SKM-1 treated with dmso at 0.1 percent for 144 hours (cell line): Measurements from ENCODE around the gene ANGPTL8.

Experiments used
- DNase-seq: peaks from one replicate; lab custom pipeline; 2025; ENCODE audit not compliant: unreplicated experiment; lab: John Stamatoyannopoulos, UW

ANGPTL8 gene

DNA sequence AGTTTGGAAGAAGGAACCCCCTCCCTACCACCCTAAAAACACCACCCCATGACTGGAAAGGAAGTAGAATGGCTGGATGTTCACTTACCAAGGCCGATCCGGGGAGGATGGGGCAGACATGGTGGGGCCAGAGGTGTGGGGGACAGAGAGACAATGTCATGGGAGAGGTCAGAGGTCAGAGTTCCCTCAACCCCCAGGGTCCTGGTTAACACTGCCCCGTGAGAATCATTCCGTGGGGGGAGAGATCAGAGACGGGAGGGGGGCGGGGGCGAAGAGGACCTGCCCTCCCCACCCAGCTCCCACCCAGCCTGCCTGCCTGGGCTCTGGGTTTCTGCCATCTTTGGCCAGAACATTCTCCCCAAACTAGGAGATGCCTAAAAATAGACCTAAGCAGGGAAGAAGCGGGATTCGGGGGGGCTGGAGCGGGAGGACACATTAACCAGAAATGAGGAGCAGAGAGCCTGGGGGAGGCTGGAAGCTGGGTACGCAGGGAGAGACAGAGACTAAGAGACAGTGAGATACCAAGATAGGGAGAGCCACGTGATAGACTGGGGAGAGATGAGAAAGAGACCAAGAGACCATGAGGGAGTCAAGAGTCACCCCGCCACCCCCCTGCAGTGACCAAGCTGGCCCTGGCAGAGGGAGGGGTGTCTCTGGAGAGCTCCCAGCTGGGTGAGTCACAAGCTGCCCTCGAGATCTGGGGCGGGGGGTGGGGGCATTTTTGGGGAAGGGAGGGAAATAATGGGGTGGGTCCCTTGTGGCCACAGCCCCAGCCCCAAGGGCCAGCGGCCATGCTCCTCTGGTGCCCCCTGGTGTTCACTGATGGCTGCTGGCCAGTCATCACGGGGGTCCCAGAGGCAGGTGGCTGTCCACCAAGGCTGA is 36.0 kb upstream of the ANGPTL8 start:
- no peak for DNase-seq

DNA sequence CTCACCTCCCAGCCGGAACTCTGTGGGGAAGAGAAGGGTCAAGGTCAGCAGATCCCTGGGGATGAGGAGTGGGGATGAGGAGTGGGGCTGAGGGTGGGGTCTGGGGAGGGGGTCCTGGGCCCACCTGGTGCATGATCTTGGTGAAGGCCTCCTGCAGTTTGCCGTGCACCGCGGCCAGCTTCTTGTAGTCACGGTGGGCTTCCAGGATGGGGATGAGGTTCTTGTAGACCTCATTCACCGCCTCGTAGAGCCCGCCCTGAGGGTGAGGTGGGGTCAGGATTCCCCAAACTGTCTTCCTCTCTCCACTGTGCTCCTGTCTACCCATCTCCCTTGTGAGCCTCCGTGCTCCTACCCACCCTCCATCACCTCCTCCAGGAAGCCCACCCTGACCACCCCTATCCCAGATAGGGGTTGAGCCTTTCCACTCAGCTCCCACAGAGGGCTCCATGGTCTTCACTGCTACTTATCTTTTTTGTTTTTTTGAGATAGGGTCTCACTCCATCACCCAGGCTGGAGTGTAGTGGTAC is 35.3 kb upstream of the ANGPTL8 start:
- DNase-seq = no peak

DNA sequence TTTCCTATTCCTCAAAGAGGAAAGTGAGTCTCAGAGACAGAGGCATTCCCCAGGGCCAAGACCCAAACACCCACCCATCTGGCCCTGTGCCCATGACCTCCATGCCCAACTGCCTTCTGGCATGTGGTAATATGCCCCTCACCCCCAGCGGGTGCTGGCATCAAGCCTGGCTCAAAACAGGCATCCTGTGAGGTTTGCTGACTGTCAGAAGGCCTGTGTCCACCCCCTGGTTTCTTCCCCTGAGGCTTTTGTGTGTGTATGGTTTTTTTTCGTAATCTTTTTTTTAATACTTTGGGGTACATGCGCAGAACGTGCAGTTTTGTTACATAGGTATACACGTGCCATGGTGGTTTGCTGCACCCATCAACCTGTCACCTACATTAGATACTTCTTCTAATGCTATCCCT is 34.5 kb upstream of the ANGPTL8 start:
- DNase-seq = no peak

DNA sequence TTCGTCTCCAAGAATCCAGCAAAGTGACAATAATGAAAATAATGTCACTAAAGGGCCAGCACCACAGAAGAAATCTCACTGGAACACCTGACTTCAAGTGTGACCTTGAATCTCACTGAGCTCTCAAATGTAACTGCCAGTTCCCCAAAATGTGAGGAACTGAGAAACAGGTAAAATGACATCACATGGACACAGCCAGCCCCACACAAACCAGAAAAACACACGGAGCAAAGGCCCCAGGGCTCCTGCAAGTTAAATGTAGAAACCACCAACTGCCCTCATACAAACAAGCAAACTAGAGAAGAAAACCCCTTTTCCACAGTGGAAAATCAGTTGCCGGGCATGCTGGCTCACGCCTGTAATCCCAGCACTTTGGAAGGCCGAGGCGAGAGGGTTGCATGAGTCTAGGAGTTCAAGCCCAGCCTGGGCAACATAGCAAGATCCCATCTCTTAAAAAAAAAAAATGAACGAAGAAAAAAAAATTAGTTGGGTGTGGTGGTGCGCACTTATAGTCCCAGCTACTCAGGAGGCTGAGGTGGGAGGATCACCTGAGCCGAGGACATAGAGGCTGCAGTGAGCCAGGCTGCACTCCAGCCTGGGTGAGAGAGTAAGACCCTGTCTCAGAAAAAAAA is 33.4 kb upstream of the ANGPTL8 start:
- DNase-seq = no peak

DNA sequence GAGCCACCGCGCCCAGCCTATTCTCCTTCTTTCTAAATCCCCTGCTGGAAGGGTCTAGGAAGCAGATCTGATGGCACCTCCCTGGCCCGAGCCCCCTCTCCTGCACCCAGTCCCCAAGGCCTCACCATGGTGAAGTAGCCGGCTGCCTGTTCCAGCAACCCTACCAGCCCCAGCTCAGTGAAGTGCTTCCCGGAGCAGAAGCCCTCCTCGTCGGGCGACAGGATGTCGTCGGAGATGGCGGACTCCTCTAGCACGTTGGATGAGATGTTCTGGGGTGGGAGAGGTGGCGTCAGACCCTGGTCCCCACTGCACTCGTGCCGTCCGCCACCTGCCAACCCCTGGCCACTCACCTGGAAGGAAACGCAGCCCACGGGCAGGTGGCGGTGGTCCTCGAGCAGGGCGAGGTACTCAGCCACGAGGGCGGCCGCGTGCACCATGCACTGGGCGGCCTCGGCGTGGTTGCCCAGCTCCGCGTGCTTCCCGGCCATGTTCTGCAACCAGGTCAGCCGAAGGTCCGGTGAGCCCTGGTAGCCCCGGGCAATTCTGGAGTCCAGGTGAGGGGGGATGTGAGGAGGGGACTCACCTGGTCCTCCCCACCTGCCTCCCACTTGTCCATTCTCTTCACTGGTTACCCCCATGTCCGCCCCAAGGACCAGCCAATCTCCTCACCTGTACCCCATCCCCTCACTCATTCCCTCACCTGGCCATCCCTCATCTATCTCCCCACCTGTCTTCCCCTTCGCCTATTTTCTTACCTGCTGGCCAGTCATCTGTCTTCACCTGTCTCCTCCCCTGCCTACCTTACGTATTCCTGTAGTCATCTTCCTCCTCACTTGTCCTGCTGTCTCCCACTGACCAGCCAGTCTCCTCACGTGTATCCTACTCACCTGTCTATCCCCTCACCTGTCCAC is 30.6 kb upstream of the ANGPTL8 start:
- no peak for DNase-seq

DNA sequence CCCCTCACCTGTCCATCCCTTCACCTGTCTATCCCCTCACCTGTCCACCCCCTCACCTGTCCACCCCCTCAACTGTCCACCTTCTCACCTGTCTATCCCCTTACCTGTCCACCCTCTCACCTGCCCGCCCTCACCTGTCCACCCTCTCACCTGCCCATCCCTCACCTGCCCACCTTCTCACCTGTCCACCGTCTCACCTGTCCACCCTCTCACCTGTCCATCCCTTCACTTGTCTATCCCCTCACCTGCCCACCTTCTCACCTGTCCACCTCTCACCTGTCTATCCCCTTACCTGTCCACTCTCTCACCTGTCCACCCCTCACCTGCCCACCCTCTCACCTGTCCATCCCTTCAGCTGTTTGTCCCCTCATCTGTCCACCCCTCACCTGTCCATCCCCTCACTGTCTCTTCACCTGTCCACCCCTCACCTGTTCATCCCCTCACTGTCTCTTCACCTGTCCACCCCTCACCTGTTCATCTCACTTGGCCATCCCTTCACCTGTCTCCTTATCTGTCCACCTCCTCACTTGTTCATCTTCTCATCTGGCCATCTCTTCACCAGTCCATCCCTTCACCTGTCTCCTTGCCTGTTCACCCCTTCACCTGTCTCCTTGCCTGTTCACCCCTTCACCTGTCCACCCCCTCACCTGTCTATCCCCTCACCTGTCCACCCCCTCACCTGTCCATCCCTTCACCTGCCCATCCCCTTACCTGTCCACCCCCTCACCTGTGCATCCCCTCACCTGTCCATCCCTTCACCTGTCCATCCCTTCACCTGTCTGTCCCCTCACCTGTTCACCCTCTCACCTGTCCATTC is 29.4 kb upstream of the ANGPTL8 start:
- DNase-seq = no peak

DNA sequence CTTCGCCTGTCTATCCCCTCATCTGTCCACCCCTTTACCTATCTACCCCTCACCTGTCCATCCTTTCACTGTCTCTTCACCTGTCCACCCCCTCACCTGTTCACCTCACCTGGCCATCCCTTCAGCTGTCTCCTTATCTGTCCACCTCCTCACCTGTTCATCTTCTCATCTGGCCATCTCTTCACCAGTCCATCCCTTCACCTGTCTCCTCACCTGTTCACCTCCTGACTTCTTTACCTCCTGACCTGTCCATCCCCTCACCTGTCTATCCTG is 28.8 kb upstream of the ANGPTL8 start:
- no peak for DNase-seq

DNA sequence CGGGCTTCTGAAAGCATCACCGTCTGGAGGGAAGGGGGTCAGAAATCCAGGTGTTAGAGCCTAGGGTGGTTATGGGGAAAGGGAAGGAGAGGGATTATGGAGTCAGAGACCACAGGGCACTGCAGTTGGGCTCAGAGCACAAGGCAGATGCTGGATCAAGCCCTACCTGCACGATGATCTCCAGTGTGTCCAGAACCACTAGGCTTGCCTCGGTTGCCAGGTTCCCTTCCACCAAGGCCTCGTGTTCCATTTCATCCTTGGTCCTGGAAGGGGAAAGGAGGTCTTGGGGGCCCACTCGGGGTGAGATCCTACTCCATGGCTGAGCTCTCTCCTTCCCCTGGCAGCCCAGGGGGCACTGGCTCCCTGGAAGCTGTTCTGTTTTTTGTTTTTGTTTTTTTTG is 25.0 kb upstream of the ANGPTL8 start:
- DNase-seq = no peak

DNA sequence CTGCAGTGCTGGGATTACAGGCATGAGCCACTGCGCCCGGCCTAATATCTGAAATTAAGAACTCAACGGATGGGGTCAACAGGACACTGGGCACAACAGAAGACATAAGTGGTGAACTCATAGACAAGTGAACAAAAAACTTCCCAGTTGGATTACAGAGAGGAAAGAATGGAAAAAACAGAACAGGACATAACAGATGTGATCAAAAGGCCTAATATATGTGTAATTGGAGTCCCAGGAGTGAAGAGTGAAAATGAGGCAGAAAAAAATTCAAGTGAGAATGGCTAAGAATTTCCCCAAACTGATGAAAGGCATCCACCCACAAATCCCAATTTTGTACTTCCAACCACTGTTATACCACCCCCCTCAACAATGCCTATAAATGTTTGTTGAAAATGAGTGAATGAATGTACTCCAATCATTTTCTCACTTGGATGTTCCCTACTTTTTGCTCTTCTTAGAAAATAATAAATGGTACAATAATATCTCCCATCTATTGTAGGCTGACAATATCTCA is 18.3 kb upstream of the ANGPTL8 start:
- no peak for DNase-seq

DNA sequence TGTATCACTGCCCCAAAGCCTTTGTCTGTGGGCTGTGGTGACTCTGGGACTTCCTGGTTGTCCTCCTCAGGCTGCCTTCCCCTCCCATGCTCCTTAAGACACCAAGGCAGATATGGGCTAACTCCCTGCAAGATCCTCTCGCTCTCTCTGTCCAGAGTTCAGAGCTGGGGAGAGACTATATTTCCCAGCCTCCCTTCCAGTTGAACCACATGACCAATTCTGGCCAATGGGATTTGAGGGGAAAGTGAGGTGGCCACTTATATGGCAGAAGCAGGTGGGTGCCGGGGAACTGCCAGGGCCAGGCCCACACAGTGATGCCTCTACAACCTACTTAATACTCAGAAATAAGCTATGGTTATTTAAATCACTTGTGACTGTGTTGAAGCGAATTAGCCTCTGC is 16.2 kb upstream of the ANGPTL8 start:
- no peak for DNase-seq

DNA sequence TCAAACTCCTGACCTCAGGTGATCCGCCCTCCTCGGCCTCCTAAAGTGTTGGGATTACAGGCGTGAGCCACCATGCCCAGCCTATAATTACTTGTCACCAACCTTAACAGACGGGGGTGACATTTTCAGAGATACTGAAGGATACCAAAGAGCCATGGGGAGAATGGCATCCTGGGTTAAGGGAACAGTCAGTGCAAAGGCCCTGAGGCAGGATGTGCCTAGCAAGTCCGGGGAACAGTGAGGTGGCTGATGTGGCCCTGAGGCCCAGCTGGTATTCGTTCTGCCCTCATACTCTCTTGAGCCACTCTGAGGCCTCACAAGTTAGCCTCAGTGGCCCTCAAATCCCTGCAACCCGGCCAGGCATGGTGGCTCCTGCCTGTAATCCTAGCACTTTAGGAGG is 15.0 kb upstream of the ANGPTL8 start:
- DNase-seq = no peak

DNA sequence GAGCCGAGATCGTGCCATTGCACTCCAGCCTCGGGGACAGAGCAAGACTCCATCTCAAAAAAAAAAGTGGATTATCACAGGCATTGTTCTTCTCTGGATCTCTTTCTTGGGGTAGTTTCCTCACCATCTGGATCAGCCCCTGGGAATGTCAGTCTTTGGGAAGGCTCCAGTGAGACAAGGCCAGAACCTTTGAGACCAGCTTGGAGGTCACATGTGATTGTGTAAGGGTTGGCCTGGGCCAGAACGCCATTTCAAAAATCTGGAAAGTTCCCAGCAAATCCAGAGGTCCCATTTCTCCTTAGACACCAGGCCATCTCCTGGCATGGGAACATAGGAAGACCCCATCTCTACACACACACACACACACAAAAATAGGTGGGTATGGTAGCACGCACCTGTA is 14.2 kb upstream of the ANGPTL8 start:
- DNase-seq = no peak

DNA sequence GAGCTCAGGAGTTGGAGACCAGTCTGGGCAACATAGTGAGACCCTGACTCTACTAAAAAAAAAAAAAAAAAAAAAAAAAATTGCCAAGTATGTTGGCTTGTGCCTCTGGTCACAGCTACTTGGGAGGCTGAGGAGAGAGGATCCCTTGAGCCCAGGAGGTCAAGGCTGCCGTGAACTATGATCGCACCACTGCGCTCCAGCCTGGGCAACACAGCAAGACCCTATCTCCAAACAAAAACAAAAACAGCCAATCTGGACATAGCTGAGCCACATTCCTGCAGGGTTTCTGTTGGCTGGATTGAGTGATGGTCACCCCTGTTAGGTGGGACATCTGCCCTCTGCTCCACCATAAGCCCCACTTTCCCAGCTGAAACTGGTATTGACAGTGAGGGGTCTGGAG is 13.6 kb upstream of the ANGPTL8 start:
- DNase-seq = no peak

DNA sequence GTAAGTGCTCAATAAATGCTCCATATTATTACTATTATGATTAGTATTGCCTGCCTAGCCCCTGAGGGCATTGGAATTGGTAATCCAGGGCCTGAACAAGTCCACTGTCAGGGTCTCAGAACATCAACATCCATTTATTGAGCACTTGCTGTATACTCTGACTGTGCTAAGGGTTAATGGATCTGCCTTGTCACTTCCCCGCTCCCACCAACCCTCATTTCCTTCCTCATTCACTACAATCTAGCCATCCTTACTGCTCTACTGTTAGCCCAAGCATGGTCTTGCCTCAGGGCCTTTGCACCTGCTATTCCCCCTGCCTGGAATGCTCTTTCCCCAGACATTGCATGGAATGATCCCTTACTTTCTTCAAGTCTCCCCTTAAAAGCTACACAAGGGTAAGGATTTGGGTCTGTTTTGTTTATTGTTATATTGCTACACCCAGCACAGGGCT is 12.7 kb upstream of the ANGPTL8 start:
- no peak for DNase-seq

DNA sequence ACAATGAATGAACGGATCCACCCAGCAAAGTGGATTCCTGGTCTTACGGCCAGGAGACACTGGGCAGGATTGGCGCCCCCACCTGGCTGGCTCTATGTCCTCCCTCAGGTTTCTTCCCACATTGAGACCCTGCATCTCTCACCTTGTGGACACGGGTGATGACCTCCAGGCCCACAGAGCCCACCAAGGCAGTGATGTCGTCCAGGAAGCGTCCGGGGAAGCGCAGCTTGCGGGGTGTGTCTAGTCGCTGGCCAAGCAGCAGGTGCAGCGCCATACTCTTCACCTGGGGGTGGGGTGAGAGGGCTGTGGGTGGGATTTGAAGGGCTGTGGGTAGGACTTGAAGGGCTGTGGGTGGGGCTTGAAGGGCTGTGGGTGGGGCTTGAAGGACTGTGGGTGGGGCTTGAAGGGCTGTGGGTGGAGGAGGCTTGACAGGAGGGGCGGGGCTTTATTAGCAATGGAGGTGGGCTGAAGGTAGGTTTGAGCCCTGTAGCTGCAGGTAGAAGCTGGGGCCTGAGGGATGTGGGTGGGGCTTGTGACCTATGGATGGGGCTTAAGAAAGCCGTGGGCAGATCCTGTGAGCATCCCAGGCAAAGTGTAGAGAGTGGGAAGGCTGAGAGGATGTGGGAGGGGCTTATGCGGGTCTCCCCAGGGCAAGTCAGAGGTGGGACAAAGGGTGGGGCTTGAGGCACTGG is 12.1 kb upstream of the ANGPTL8 start:
- no peak for DNase-seq

DNA sequence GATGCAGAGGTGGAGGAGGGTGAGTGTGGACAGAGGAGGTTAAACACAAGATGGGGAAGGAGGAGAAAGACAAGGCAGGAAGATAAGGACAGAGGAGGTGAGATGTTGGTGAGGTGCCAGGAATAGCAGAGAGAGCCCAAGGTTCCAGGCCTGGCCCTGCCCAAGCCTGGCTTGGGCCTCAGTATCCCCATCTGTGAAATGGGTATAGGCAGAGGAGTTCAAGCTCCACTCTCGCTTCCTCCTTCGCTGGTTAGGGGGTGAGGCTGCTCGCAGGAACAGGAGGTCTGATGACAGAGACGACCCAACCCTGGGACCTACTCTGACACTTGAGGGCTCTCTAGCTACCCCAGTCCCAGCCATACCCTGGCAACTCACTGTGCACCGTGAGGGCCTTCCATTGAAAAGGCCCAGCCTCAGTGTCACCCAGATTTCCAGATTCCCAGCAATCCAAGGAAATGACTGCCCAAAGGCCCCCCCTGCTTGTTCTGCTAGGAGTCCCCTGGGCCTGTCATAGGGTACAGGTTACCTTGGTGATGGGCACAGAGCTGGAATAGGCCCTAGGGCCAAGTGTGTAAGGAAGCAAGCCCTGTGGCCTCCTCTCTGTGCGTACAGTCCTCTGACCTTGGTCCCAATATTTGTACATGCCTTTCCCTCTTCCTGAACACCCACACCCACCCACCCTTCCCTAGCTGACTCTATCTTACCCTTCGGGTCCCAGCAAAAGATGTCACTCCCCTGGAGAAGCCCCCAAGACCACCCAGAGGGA is 8.6 kb upstream of the ANGPTL8 start:
- no peak for DNase-seq

DNA sequence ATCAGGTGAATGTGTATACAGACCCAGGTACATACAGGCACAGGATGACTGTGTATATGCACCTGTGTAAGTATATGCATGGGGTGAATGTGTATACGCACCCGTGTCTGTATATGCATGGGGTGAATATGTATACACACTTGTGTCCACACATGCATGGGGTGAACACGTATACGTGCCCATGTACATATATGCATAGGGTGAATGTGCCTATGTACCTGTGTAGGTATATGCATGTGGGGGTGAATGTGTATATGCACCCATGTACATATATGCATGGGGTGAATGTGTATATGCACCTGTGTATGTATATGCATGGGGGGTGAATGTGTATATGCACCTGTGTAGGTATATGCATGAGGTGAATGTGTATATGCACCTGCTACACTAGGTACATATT is 6.9 kb upstream of the ANGPTL8 start:
- DNase-seq = no peak

DNA sequence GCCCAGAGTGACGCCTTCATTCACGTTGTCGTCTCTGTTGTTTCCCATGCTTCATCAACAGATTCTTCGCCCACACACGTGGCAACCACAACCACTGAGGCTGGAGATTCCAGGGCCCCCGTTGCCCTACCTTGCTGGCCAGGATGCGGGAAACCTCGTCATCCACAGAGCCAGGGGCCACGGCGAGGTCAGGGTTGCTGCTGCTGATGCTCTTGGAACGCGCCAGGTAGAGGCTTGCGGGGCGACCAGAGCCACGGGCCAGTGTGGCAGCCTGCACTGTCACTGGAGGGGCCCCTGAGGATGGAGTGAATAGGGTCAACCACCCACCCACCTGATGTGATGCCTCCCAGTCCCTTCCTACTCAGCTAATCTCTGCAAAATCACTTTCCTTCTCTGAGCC is 6.3 kb upstream of the ANGPTL8 start:
- DNase-seq = no peak

DNA sequence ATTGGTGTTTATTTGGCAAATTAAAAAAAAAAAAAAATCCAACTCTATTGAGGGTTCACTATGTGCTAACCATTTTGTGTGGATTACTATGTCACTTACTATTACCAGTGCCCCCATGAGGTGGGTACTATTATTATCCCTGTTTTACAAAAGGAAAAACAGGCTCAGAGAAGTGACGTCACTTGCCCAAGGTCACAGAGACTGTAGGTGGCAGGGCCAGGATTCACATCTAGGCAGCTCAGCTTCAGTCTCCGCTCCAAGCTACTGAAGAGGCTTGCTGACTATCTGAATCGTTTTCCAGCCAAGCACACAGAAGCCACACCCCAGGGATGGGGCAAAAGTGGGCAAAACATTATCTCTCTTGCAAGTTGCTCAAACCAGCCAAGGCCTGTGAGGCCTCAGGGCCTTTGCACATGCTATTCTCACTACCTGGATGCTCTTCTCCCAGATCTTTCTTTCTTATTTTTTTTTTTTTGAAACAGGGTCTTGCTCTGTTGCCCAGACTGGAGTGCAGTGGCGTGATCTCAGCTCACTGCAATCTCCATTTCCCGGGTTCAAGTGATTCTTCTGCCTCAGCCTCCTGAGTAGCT is 4.8 kb upstream of the ANGPTL8 start:
- DNase-seq = no peak
